Measurements from ENCODE around the gene TTN.

TTN gene

GRCh38 chr2:178830451-178830850, 23.2 kb upstream of the TTN start:
- 86% methylated on average over 2 of the region's 2 CpGs for WGBS
- no peaks in the 10 kb centered on the region for H3K36me3 ChIP-seq (ENCODE audit: insufficient read depth, low read length)
- 0 out of 2 replicates have a peak, but pooled peaks cover 8% of the 10 kb centered on the region for H3K4me1 ChIP-seq (ENCODE audit: insufficient read depth, low read length)
- no peak overlapping the region for H3K4me3 ChIP-seq (ENCODE audit: low read length)
- no peak overlapping the region for H3K27ac ChIP-seq (ENCODE audit: low read depth, low read length)
- no peaks in the 10 kb centered on the region for H3K27me3 ChIP-seq (ENCODE audit: insufficient read depth, low read length)
- H3K9ac ChIP-seq (ENCODE audit: low read depth, low read length), result no peak overlapping the region
- no peaks in the 10 kb centered on the region; the same call in 1 of the 2 replicates for H3K9me3 ChIP-seq (ENCODE audit: insufficient read depth, low read depth, low read length)

GRCh38 chr2:178829981-178830380, 22.8 kb upstream of the TTN start:
- H3K27me3 ChIP-seq (ENCODE audit: insufficient read depth, low read length), result no peaks in the 10 kb centered on the region
- 0 out of 2 replicates have a peak, but pooled peaks cover 8% of the 10 kb centered on the region for H3K4me1 ChIP-seq (ENCODE audit: insufficient read depth, low read length)
- WGBS, result 94% methylated on average over 3 of the region's 3 CpGs
- H3K9ac ChIP-seq (ENCODE audit: low read depth, low read length), result no peak overlapping the region
- no peaks in the 10 kb centered on the region; the same call in 1 of the 2 replicates for H3K9me3 ChIP-seq (ENCODE audit: insufficient read depth, low read depth, low read length)
- H3K36me3 ChIP-seq (ENCODE audit: insufficient read depth, low read length), result no peaks in the 10 kb centered on the region
- no peak overlapping the region for H3K27ac ChIP-seq (ENCODE audit: low read depth, low read length)
- H3K4me3 ChIP-seq (ENCODE audit: low read length), result no peak overlapping the region

GRCh38 chr2:178829299-178829960, 22.2 kb upstream of the TTN start:
- Histone ChIP-seq H3K27ac (ENCODE audit: low read depth, low read length) (no peak overlapping the region), H3K4me1 (ENCODE audit: insufficient read depth, low read length) (0 out of 2 replicates have a peak, but pooled peaks cover 8% of the 10 kb centered on the region), H3K36me3 (ENCODE audit: insufficient read depth, low read length) (no peaks in the 10 kb centered on the region), H3K4me3 (ENCODE audit: low read length) (no peak overlapping the region), H3K9me3 (ENCODE audit: insufficient read depth, low read depth, low read length) (no peaks in the 10 kb centered on the region; the same call in 1 of the 2 replicates), H3K9ac (ENCODE audit: low read depth, low read length) (no peak overlapping the region), H3K27me3 (ENCODE audit: insufficient read depth, low read length) (no peaks in the 10 kb centered on the region)
- WGBS, result 99% methylated on average over 3 of the region's 3 CpGs

GRCh38 chr2:178828486-178828881, 21.3 kb upstream of the TTN start:
- H3K27ac ChIP-seq (ENCODE audit: low read depth, low read length), result no peak overlapping the region
- no peaks in the 10 kb centered on the region; the same call in 1 of the 2 replicates for H3K9me3 ChIP-seq (ENCODE audit: insufficient read depth, low read depth, low read length)
- H3K27me3 ChIP-seq (ENCODE audit: insufficient read depth, low read length), result no peaks in the 10 kb centered on the region
- no peak overlapping the region for H3K4me3 ChIP-seq (ENCODE audit: low read length)
- 0 out of 2 replicates have a peak, but pooled peaks cover 8% of the 10 kb centered on the region for H3K4me1 ChIP-seq (ENCODE audit: insufficient read depth, low read length)
- H3K9ac ChIP-seq (ENCODE audit: low read depth, low read length), result no peak overlapping the region
- no peaks in the 10 kb centered on the region for H3K36me3 ChIP-seq (ENCODE audit: insufficient read depth, low read length)
- 92% methylated on average over 4 of the region's 4 CpGs for WGBS

- Histone ChIP-seq H3K9me3 (ENCODE audit: insufficient read depth, low read depth, low read length) (no peaks in the 10 kb centered on the region; the same call in 1 of the 2 replicates), H3K27me3 (ENCODE audit: insufficient read depth, low read length) (no peaks in the 10 kb centered on the region), H3K27ac (ENCODE audit: low read depth, low read length) (no peak overlapping the region), H3K4me3 (ENCODE audit: low read length) (no peak overlapping the region), H3K9ac (ENCODE audit: low read depth, low read length) (no peak overlapping the region), H3K36me3 (ENCODE audit: insufficient read depth, low read length) (no peaks in the 10 kb centered on the region), H3K4me1 (ENCODE audit: insufficient read depth, low read length) (0 out of 2 replicates have a peak, but pooled peaks cover 8% of the 10 kb centered on the region)
- 87% methylated on average over 9 of the region's 9 CpGs for WGBS
Observed at GRCh38 chr2:178827739-178828485, 20.7 kb upstream of the TTN start.

- no peak overlapping the region for H3K9ac ChIP-seq (ENCODE audit: low read depth, low read length)
Observed at GRCh38 chr2:178827111-178827510, 19.9 kb upstream of the TTN start.

GRCh38 chr2:178825183-178825582, 18.0 kb upstream of the TTN start:
- Histone ChIP-seq H3K4me3 (ENCODE audit: low read length) (no peak overlapping the region), H3K9ac (ENCODE audit: low read depth, low read length) (no peak overlapping the region), H3K36me3 (ENCODE audit: insufficient read depth, low read length) (no peaks in the 10 kb centered on the region), H3K4me1 (ENCODE audit: insufficient read depth, low read length) (0 out of 2 replicates have a peak, but pooled peaks cover 8% of the 10 kb centered on the region), H3K27ac (ENCODE audit: low read depth, low read length) (no peak overlapping the region), H3K9me3 (ENCODE audit: insufficient read depth, low read depth, low read length) (no peaks in the 10 kb centered on the region; the same call in 1 of the 2 replicates), H3K27me3 (ENCODE audit: insufficient read depth, low read length) (no peaks in the 10 kb centered on the region)
- WGBS, result no CpG with 5 or more reads among the region's 1 CpG

More at GRCh38 chr2:178827111-178827510, 19.9 kb upstream of the TTN start:
- Histone ChIP-seq H3K4me1 (ENCODE audit: insufficient read depth, low read length) (0 out of 2 replicates have a peak, but pooled peaks cover 8% of the 10 kb centered on the region), H3K27ac (ENCODE audit: low read depth, low read length) (no peak overlapping the region), H3K36me3 (ENCODE audit: insufficient read depth, low read length) (no peaks in the 10 kb centered on the region), H3K4me3 (ENCODE audit: low read length) (no peak overlapping the region), H3K27me3 (ENCODE audit: insufficient read depth, low read length) (no peaks in the 10 kb centered on the region), H3K9me3 (ENCODE audit: insufficient read depth, low read depth, low read length) (no peaks in the 10 kb centered on the region; the same call in 1 of the 2 replicates)
- 95% methylated on average over 1 of the region's 1 CpG for WGBS

- no peak overlapping the region for H3K4me3 ChIP-seq (ENCODE audit: low read length)
- H3K27me3 ChIP-seq (ENCODE audit: insufficient read depth, low read length), result no peaks in the 10 kb centered on the region
- no peaks in the 10 kb centered on the region for H3K36me3 ChIP-seq (ENCODE audit: insufficient read depth, low read length)
- H3K9me3 ChIP-seq (ENCODE audit: insufficient read depth, low read depth, low read length), result no peaks in the 10 kb centered on the region; the same call in 1 of the 2 replicates
- H3K27ac ChIP-seq (ENCODE audit: low read depth, low read length), result no peak overlapping the region
- WGBS, result 97% methylated on average over 7 of the region's 7 CpGs
- 0 out of 2 replicates have a peak, but pooled peaks cover 8% of the 10 kb centered on the region for H3K4me1 ChIP-seq (ENCODE audit: insufficient read depth, low read length)
- H3K9ac ChIP-seq (ENCODE audit: low read depth, low read length), result no peak overlapping the region
Observed at GRCh38 chr2:178824181-178824580, 17.0 kb upstream of the TTN start.

- 45% methylated on average over 3 of the region's 4 CpGs for WGBS
- H3K27me3 ChIP-seq (ENCODE audit: insufficient read depth, low read length), result no peaks in the 10 kb centered on the region
- no peak overlapping the region for H3K9ac ChIP-seq (ENCODE audit: low read depth, low read length)
- no peaks in the 10 kb centered on the region for H3K4me1 ChIP-seq (ENCODE audit: insufficient read depth, low read length)
- H3K4me3 ChIP-seq (ENCODE audit: low read length), result no peak overlapping the region
- H3K36me3 ChIP-seq (ENCODE audit: insufficient read depth, low read length), result no peaks in the 10 kb centered on the region
- H3K9me3 ChIP-seq (ENCODE audit: insufficient read depth, low read depth, low read length), result no peaks in the 10 kb centered on the region
- no peak overlapping the region for H3K27ac ChIP-seq (ENCODE audit: low read depth, low read length)
Observed at GRCh38 chr2:178819992-178820391, 12.8 kb upstream of the TTN start.

GRCh38 chr2:178819147-178819875, 12.1 kb upstream of the TTN start:
- 91% methylated on average over 1 of the region's 1 CpG for WGBS
- Histone ChIP-seq H3K4me1 (ENCODE audit: insufficient read depth, low read length) (no peaks in the 10 kb centered on the region), H3K9ac (ENCODE audit: low read depth, low read length) (no peak overlapping the region), H3K9me3 (ENCODE audit: insufficient read depth, low read depth, low read length) (no peaks in the 10 kb centered on the region), H3K4me3 (ENCODE audit: low read length) (no peak overlapping the region), H3K27me3 (ENCODE audit: insufficient read depth, low read length) (no peaks in the 10 kb centered on the region), H3K36me3 (ENCODE audit: insufficient read depth, low read length) (no peaks in the 10 kb centered on the region), H3K27ac (ENCODE audit: low read depth, low read length) (no peak overlapping the region)

GRCh38 chr2:178811901-178812300, 4.7 kb upstream of the TTN start:
- no peaks in the 10 kb centered on the region for H3K36me3 ChIP-seq (ENCODE audit: insufficient read depth, low read length)
- no peaks in the 10 kb centered on the region for H3K9me3 ChIP-seq (ENCODE audit: insufficient read depth, low read depth, low read length)
- WGBS, result 82% methylated on average over 1 of the region's 2 CpGs
- no peaks in the 10 kb centered on the region for H3K4me1 ChIP-seq (ENCODE audit: insufficient read depth, low read length)
- no peaks in the 10 kb centered on the region for H3K27me3 ChIP-seq (ENCODE audit: insufficient read depth, low read length)
- H3K4me3 ChIP-seq (ENCODE audit: low read length), result no peak overlapping the region
- H3K27ac ChIP-seq (ENCODE audit: low read depth, low read length), result no peak overlapping the region
- no peak overlapping the region for H3K9ac ChIP-seq (ENCODE audit: low read depth, low read length)

Measured in HUES64 (cell line).